MM.1S (cell line): ENCODE results near the gene GPT2.

ENCODE experiments used
- DNase-seq: peaks from one replicate; pipeline ENCODE4 v3.0.0-alpha.2; 2015
- H2AFZ ChIP-seq: fragments of 300-600 bp; sonication (generic); 2 replicates; pipeline ENCODE4 v1.6.0; 2016; ENCODE audit warnings: antibody characterized with exemption, low read length
- H3F3A ChIP-seq: fragments of 300-600 bp; sonication (generic); 2 replicates; pipeline ENCODE4 v1.6.1; 2016; ENCODE audit warnings: mild to moderate bottlenecking, antibody characterized with exemption, low read length, moderate library complexity, mixed read lengths; ENCODE audit not compliant: insufficient read depth
- H3K27ac ChIP-seq: fragments of 300-600 bp; sonication (generic); 2 replicates; pipeline ENCODE4 v1.5.1; 2016; ENCODE audit warnings: mild to moderate bottlenecking, low read length
- H3K27me3 ChIP-seq: fragments of 300-600 bp; sonication (generic); replicated peaks from 2 replicates; pipeline ENCODE4 v1.6.0; 2016; ENCODE audit warnings: low read length; ENCODE audit not compliant: insufficient read depth
- H3K36me3 ChIP-seq: fragments of 300-600 bp; sonication (generic); replicated peaks from 2 replicates; pipeline ENCODE4 v1.6.1; 2016; ENCODE audit warnings: mild to moderate bottlenecking, low read length, mixed read lengths; ENCODE audit not compliant: insufficient read depth
- H3K4me1 ChIP-seq: fragments of 300-600 bp; sonication (generic); 2 replicates; pipeline ENCODE4 v1.6.1; 2016; ENCODE audit warnings: low read length, mixed read lengths
- H3K4me2 ChIP-seq: fragments of 300-600 bp; sonication (generic); 2 replicates; pipeline ENCODE4 v1.6.0; 2016; ENCODE audit warnings: low read depth, low read length
- H3K4me3 ChIP-seq: fragments of 300-600 bp; sonication (generic); 2 replicates; pipeline ENCODE4 v1.5.1; 2016; ENCODE audit warnings: low read length, mixed read lengths
- H3K79me2 ChIP-seq: fragments of 300-600 bp; sonication (generic); 2 replicates; pipeline ENCODE4 v1.6.1; 2016; ENCODE audit warnings: mixed run types, low read length, mixed read lengths
- H3K9ac ChIP-seq: fragments of 300-600 bp; sonication (generic); 2 replicates; pipeline ENCODE4 v1.6.1; 2016; ENCODE audit warnings: low read length, mixed read lengths
- H3K9me2 ChIP-seq: fragments of 300-600 bp; sonication (generic); replicated peaks from 2 replicates; pipeline ENCODE4 v1.6.1; 2016; ENCODE audit warnings: mild to moderate bottlenecking, low read length, mixed read lengths; ENCODE audit not compliant: insufficient read depth
- H3K9me3 ChIP-seq: fragments of 300-600 bp; sonication (generic); replicated peaks from 2 replicates; pipeline ENCODE4 v1.6.1; 2016; ENCODE audit warnings: mild to moderate bottlenecking, low read length, mixed read lengths; ENCODE audit not compliant: insufficient read depth
- H4K20me1 ChIP-seq: fragments of 300-600 bp; sonication (generic); 2 replicates; pipeline ENCODE4 v1.6.1; 2016; ENCODE audit warnings: mild to moderate bottlenecking, low read length, moderate library complexity, mixed read lengths; ENCODE audit not compliant: insufficient read depth
- CTCF ChIP-seq: fragments of 300-600 bp; sonication (generic); IDR thresholded peaks from 2 replicates; pipeline ENCODE4 v1.5.1; 2016; ENCODE audit warnings: antibody characterized with exemption, low read length, mixed read lengths
- EZH2 ChIP-seq: fragments of 300-600 bp; sonication (generic); optimal IDR thresholded peaks from 2 replicates; pipeline ENCODE3; 2017; ENCODE audit warnings: low read depth, mild to moderate bottlenecking, antibody characterized with exemption, low read length, mixed read lengths
- EZH2phosphoT487 ChIP-seq: fragments of 300-600 bp; sonication (generic); IDR thresholded peaks from 2 replicates; pipeline ENCODE4 v1.6.1; 2018; ENCODE audit warnings: antibody characterized with exemption, low read length

GPT2 gene

GRCh38 chr16:46918905-46919792 is 35.0 kb downstream of the GPT2 start:
- H3K9me3 ChIP-seq, result no peaks in the 10 kb centered on the region
- H3F3A ChIP-seq, result no peaks in the 10 kb centered on the region
- H3K4me3 ChIP-seq, result no peak overlapping the region
- no peak overlapping the region for H2AFZ ChIP-seq
- H3K9ac ChIP-seq, result no peak overlapping the region
- no peaks in the 10 kb centered on the region for H3K9me2 ChIP-seq
- DNase-seq, result no peak
- H4K20me1 ChIP-seq, result no peaks in the 10 kb centered on the region
- H3K36me3 ChIP-seq, result no peaks in the 10 kb centered on the region; the same call in 1 of the 2 replicates
- no peak for TF ChIP-seq CTCF
- TF ChIP-seq EZH2, result no peak
- no peak for TF ChIP-seq EZH2phosphoT487
- no peaks in the 10 kb centered on the region for H3K79me2 ChIP-seq
- H3K4me1 ChIP-seq, result no peaks in the 10 kb centered on the region
- H3K4me2 ChIP-seq, result no peak overlapping the region
- H3K27ac ChIP-seq, result no peak overlapping the region
- no peaks in the 10 kb centered on the region for H3K27me3 ChIP-seq

GRCh38 chr16:46920402-46921068 is 36.4 kb downstream of the GPT2 start:
- no peaks in the 10 kb centered on the region for H4K20me1 ChIP-seq
- no peaks in the 10 kb centered on the region for H3K9me2 ChIP-seq
- no peaks in the 10 kb centered on the region for H3K9me3 ChIP-seq
- H3K27ac ChIP-seq, result no peak overlapping the region
- H2AFZ ChIP-seq, result no peak overlapping the region
- no peaks in the 10 kb centered on the region for H3K4me1 ChIP-seq
- H3K27me3 ChIP-seq, result no peaks in the 10 kb centered on the region
- no peak for TF ChIP-seq EZH2phosphoT487
- TF ChIP-seq CTCF, result no peak
- TF ChIP-seq EZH2, result no peak
- DNase-seq, result no peak
- no peaks in the 10 kb centered on the region for H3K79me2 ChIP-seq
- H3K4me2 ChIP-seq, result no peak overlapping the region
- no peak overlapping the region for H3K4me3 ChIP-seq
- H3K9ac ChIP-seq, result no peak overlapping the region
- no peaks in the 10 kb centered on the region for H3F3A ChIP-seq
- no peaks in the 10 kb centered on the region; the same call in 1 of the 2 replicates for H3K36me3 ChIP-seq

GRCh38 chr16:46922239-46922638 is 38.1 kb downstream of the GPT2 start:
- Histone ChIP-seq H3K27ac (no peak overlapping the region), H4K20me1 (no peaks in the 10 kb centered on the region), H3K4me3 (no peak overlapping the region), H3K36me3 (no peaks in the 10 kb centered on the region; the same call in 1 of the 2 replicates), H3K4me1 (no peaks in the 10 kb centered on the region), H3F3A (no peaks in the 10 kb centered on the region), H3K9me2 (no peaks in the 10 kb centered on the region), H2AFZ (no peak overlapping the region), H3K4me2 (no peak overlapping the region), H3K79me2 (no peaks in the 10 kb centered on the region), H3K27me3 (no peaks in the 10 kb centered on the region), H3K9ac (no peak overlapping the region), H3K9me3 (no peaks in the 10 kb centered on the region)
- no peak for DNase-seq
- TF ChIP-seq EZH2phosphoT487, result no peak
- TF ChIP-seq CTCF, result no peak
- no peak for TF ChIP-seq EZH2
